Caco-2 (cell line): ENCODE results near the gene COX4I2. TPM values are rescaled to one million over a fixed set of nuclear protein-coding genes. Genes with fewer than 3 reads are reported as not detected.
A peak's percentile ranks its signal among the peaks of the same experiment; 100 is the strongest.

ENCODE experiments used
- BruUV-seq: library from RNA; stranded (reverse); fragments of 400-500 nt; replicated peaks from 2 replicates; lab custom pipeline; 2021; lab: Mats Ljungman, UMichigan
- CTCF ChIA-PET: fragments of 300-600 bp; sonication (Branson Sonifier 250); formaldehyde crosslinking; loops from one replicate; lab custom pipeline; 2022; ENCODE audit warnings: antibody characterized with exemption; lab: Charles Lee
- POLR2A ChIA-PET: fragments of 300-600 bp; sonication (Branson Sonifier 250); formaldehyde crosslinking; loops from one replicate; lab custom pipeline; 2022; ENCODE audit warnings: antibody characterized with exemption; lab: Charles Lee
- DNase-seq, 2 experiments: peaks; one replicate each; pipeline versions ENCODE4 v3.0.0 to v3.0.0-alpha.2; 2020 to 2022
- H3K27me3 ChIP-seq: replicated peaks from 2 replicates; pipeline ENCODE4 v1.6.0; 2011; ENCODE audit warnings: low read length; ENCODE audit not compliant: control insufficient read depth, insufficient read depth
- H3K36me3 ChIP-seq: 2 replicates; pipeline ENCODE4 v1.5.1; 2011; ENCODE audit warnings: low read length; ENCODE audit not compliant: control insufficient read depth, insufficient read depth
- H3K4me1 ChIP-seq: fragments of 250-450 bp; sonication (Bioruptor Pico); 2 replicates; pipeline ENCODE4 v1.5.1; 2020; ENCODE audit warnings: mild to moderate bottlenecking
- H3K4me3 ChIP-seq: 2 replicates; pipeline ENCODE4 v1.5.1; 2011; ENCODE audit warnings: low read depth, mild to moderate bottlenecking, control low read depth, low read length
- H3K9me3 ChIP-seq: fragments of 250-450 bp; sonication (Bioruptor Pico); 2 replicates; pipeline ENCODE4 v1.5.1; 2020; ENCODE audit warnings: mild to moderate bottlenecking, moderate library complexity
- H3K27ac Mint-ChIP-seq: one replicate; pipeline ENCODE4 v1.8.0; 2022; ENCODE audit warnings: mixed read lengths; ENCODE audit not compliant: unreplicated experiment
- H3K27me3 Mint-ChIP-seq: one replicate; pipeline ENCODE4 v1.8.0; 2022; ENCODE audit warnings: mixed read lengths; ENCODE audit not compliant: insufficient read depth, unreplicated experiment
- H3K36me3 Mint-ChIP-seq: one replicate; pipeline ENCODE4 v1.8.0; 2022; ENCODE audit warnings: mild to moderate bottlenecking, mixed read lengths; ENCODE audit not compliant: insufficient read depth, unreplicated experiment
- H3K4me1 Mint-ChIP-seq: one replicate; pipeline ENCODE4 v1.8.0; 2022; ENCODE audit warnings: low read depth, mixed read lengths; ENCODE audit not compliant: unreplicated experiment
- H3K4me3 Mint-ChIP-seq: one replicate; pipeline ENCODE4 v1.8.0; 2022; ENCODE audit warnings: mild to moderate bottlenecking, moderate library complexity, mixed read lengths; ENCODE audit not compliant: unreplicated experiment
- H3K9me3 Mint-ChIP-seq: one replicate; pipeline ENCODE4 v1.8.0; 2022; ENCODE audit warnings: mixed read lengths; ENCODE audit not compliant: unreplicated experiment
- intact Hi-C: fragments of 100-400 bp; cut with micrococcal nuclease; formaldehyde crosslinking; loops from one replicate; pipeline ENCODE4 v1.10.0; 2022; ENCODE audit not compliant: unreplicated experiment
- microRNA-seq: library from miRNA; unstranded; fragments of <30 nt; microRNA quantifications from one replicate; pipeline ENCODE4 v1.2.0, GENCODE V29; 2022
- total RNA-seq: library from RNA; stranded (reverse); gene quantifications from 2 replicates; pipeline ENCODE4 v1.2.3, GENCODE V29; 2022
- TF ChIP-seq, protein P1 (sequence below), 2 experiments: fragments of 200-600 bp in 1 of 2; IDR thresholded peaks; 1 replicate in 1 of 2; 2 replicates in 1 of 2; pipeline versions ENCODE4 v1.5.1 to v1.8.0; 2011 to 2022; ENCODE audit warnings: antibody characterized with exemption in 1 of 2, control low read depth in 1 of 2, inconsistent platforms in 1 of 2, low read depth in 1 of 2, low read length in 1 of 2, mild to moderate bottlenecking in 1 of 2, moderate library complexity in 1 of 2; ENCODE audit not compliant: insufficient read depth in 1 of 2, severe bottlenecking in 1 of 2, unreplicated experiment in 1 of 2

COX4I2 gene
- total RNA-seq, 1 experiment from 2014 or later = not detected

DNA sequence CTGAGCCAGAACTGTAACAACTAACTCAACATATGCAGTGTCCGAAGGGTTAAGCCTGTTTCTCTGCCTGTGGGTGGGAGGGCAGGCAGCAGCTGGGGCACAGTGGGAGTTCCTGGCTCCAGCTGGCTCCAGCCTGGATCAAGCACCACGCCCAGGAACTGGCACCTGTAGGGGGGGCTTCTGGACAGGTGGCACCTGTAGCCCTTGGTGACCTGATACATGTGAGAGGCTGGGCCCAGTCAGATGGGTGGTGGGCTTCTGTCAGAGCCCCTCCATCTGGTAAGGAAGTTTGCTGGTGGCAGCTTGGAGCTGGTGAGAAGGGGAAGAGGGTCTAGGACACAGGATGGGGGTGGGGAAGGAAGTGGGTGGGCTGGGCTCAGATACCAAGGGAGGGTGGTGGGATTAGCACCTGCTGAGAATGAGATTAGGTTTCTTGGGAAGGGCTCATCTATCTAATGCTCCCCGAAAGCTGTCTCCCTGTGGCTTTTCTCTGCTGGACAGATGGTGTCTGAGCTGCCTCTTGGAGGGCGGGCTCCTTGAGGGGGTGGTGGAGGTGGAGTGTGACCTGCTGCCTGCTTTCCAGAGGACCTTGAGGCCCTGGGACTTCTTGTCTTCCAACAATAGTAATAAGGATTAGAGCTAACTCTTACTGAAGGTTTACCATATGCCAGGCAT lies 56.4 kb downstream of the COX4I2 start:
- H3K4me3 ChIP-seq = no peak overlapping the region
- POLR2A ChIA-PET = interaction anchor here (1.4 to 5.9 kb wide), 3 partner anchors 19 to 29 kb away, joined by 4 to 59 read pairs (median 5); partner anchors contain the start of gene BCL2L1
- no TSS peak for BruUV-seq
- H3K9me3 ChIP-seq = no peaks in the 10 kb centered on the region
- TF ChIP-seq, protein P1, sequence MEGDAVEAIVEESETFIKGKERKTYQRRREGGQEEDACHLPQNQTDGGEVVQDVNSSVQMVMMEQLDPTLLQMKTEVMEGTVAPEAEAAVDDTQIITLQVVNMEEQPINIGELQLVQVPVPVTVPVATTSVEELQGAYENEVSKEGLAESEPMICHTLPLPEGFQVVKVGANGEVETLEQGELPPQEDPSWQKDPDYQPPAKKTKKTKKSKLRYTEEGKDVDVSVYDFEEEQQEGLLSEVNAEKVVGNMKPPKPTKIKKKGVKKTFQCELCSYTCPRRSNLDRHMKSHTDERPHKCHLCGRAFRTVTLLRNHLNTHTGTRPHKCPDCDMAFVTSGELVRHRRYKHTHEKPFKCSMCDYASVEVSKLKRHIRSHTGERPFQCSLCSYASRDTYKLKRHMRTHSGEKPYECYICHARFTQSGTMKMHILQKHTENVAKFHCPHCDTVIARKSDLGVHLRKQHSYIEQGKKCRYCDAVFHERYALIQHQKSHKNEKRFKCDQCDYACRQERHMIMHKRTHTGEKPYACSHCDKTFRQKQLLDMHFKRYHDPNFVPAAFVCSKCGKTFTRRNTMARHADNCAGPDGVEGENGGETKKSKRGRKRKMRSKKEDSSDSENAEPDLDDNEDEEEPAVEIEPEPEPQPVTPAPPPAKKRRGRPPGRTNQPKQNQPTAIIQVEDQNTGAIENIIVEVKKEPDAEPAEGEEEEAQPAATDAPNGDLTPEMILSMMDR (IDR thresholded peaks at IDR 0.05; ENCODE audit: insufficient read depth in 1 of 2, low read depth in 1 of 2, low read length in 1 of 2, severe bottlenecking in 1 of 2, unreplicated experiment in 1 of 2) = no peak
- H3K36me3 ChIP-seq = peaks cover 13% of the 10 kb centered on the region
- Mint-ChIP-seq H3K4me3 (peak overlapping the region; percentile 27), H3K27ac (peak overlapping the region; percentile 85), H3K27me3 (no peaks in the 10 kb centered on the region), H3K4me1 (peaks cover 66% of the 10 kb centered on the region), H3K9me3 (no peaks in the 10 kb centered on the region), H3K36me3 (peaks cover 100% of the 10 kb centered on the region)
- no peaks in the 10 kb centered on the region for H3K27me3 ChIP-seq
- no peak for DNase-seq
- H3K4me1 ChIP-seq = peaks cover 72% of the 10 kb centered on the region
- CTCF ChIA-PET = interaction anchor here (1.2 to 6.8 kb wide), 4 partner anchors 11 to 32 kb away, joined by 5 to 67 read pairs (median 10); partner anchors contain the start of gene BCL2L1
- intact Hi-C loops = no loop called here

Small RNA genes within 50 kb of the gene (microRNA-seq; reads per million reads assigned to microRNA genes)
- not detected for gene MIR3193

Other genes with a start within 250 kb of the COX4I2 start
- gene DEFB119, start 247.3 kb upstream of the COX4I2 start, total RNA-seq = not detected in 2 replicates
- not detected in 2 replicates for gene DEFB121, start 231.7 kb upstream of the COX4I2 start, total RNA-seq
- not detected in 2 replicates for gene DEFB123, start 197.3 kb upstream of the COX4I2 start, total RNA-seq
- gene DEFB124, start 162.8 kb upstream of the COX4I2 start, total RNA-seq = not detected in 2 replicates
- gene REM1, start 162.6 kb upstream of the COX4I2 start, total RNA-seq = not detected in 2 replicates
- 435 and 443 TPM in 2 replicates for gene HM13, start 123.5 kb upstream of the COX4I2 start, total RNA-seq
- 157 and 163 TPM in 2 replicates for gene ID1, start 32.6 kb upstream of the COX4I2 start, total RNA-seq
- gene BCL2L1, start 85.0 kb downstream of the COX4I2 start, total RNA-seq = 444 and 469 TPM in 2 replicates
- gene TPX2, start 101.4 kb downstream of the COX4I2 start, total RNA-seq = 221 and 237 TPM in 2 replicates
- 0.77 and 0.91 TPM in 2 replicates for gene MYLK2, start 181.4 kb downstream of the COX4I2 start, total RNA-seq
- not detected in 2 replicates for gene FOXS1, start 207.7 kb downstream of the COX4I2 start, total RNA-seq
- gene DUSP15, start 232.6 kb downstream of the COX4I2 start, total RNA-seq = 8.2 and 9.1 TPM in 2 replicates
- gene TTLL9, start 232.7 kb downstream of the COX4I2 start, total RNA-seq = not detected in 2 replicates